ENCODE measurements around the gene KIAA1217. TPM values are rescaled to one million over a fixed set of nuclear protein-coding genes. Genes with fewer than 3 reads are reported as not detected.

The KIAA1217 gene
- total RNA-seq, 4 donors from 2014 or later, result 10.1 to 15.9 (median 12.5) TPM

DNA sequence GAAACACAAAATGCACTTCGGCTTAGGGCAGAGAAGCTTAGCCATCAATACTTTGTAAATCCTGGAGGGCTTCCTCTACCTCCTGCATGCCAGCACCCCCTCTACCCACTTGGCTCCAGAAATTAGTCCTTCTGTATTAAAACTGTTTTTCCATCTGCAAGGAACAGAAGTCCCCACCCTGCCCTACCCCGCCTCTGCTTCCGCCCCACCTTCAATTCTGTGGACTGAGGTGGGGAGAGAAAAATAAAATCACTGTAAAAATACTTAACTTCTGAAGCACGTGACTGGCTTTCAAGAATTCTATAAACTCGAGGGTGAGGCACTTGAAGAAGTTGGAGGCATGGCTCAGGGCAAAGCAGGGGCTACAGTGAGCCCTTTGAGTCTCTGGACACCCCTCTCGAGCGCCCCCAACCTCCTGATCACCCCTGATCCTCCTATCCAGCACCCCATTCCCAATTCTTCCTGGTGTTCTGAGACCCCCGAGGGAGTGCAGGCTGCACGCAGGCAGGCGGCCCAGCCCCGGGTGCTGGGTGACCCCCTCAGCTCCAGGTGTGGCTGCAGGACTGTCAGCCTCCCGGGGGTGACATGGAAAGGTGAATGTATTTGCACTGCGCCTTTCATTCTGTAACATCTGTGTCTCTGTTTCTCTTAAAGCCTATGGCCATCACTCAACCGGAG, 7.3 kb upstream of the KIAA1217 start:
- Histone ChIP-seq H3K27me3 (no peaks in the 10 kb centered on the region), H3K36me3 (no peaks in the 10 kb centered on the region), H3K4me1 (peaks cover 2 to 6% (median 2%) of the 10 kb centered on the region in 4 donors), H3K9me3 (no peaks in the 10 kb centered on the region), H3K27ac (replicated peaks in 1 of 4) (no peak overlapping the region), H3K4me3 (no peak overlapping the region)
- 78% methylated on average over 14 of the region's 14 CpGs for whole genome bisulfite sequencing
- TF ChIP-seq POLR2A (IDR thresholded peaks at IDR 0.05; ENCODE audit: low read depth) (no peak), EP300 (IDR thresholded peaks at IDR 0.05) (no peak), POLR2AphosphoS5 (IDR thresholded peaks at IDR 0.05) (no peak)
- TF ChIP-seq, protein P1, sequence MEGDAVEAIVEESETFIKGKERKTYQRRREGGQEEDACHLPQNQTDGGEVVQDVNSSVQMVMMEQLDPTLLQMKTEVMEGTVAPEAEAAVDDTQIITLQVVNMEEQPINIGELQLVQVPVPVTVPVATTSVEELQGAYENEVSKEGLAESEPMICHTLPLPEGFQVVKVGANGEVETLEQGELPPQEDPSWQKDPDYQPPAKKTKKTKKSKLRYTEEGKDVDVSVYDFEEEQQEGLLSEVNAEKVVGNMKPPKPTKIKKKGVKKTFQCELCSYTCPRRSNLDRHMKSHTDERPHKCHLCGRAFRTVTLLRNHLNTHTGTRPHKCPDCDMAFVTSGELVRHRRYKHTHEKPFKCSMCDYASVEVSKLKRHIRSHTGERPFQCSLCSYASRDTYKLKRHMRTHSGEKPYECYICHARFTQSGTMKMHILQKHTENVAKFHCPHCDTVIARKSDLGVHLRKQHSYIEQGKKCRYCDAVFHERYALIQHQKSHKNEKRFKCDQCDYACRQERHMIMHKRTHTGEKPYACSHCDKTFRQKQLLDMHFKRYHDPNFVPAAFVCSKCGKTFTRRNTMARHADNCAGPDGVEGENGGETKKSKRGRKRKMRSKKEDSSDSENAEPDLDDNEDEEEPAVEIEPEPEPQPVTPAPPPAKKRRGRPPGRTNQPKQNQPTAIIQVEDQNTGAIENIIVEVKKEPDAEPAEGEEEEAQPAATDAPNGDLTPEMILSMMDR (IDR thresholded peaks at IDR 0.05), result no peak
- intact Hi-C loops (cut with DNase I), result no loop called here
- DNase-seq (ENCODE audit: extremely low spot score), result no peak

DNA sequence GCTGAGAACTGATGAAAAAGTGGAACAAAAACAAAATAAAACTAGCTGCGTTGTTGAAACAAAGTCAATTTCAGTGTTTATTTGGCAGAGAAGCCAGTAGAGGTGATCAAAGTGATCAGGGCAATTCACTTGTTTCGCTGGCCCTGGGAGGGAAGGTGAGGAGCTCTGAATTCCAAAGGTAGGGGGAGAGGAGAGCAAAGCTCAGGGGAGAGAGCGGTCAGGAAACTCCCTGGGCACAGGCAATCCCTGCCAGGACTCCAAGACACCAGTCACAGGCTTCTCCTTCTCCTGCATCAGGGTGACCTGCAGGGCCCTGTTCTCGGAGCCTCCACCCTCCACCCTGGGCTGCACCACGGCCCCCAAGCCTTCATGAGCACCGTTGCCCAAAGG, 6.8 kb upstream of the KIAA1217 start:
- 94% methylated on average over 6 of the region's 6 CpGs for WGBS
- no peaks in the 10 kb centered on the region for H3K9me3 ChIP-seq
- no peak overlapping the region for H3K4me3 ChIP-seq
- H3K36me3 ChIP-seq, result no peaks in the 10 kb centered on the region
- intact Hi-C loops (cut with DNase I), result no loop called here
- H3K4me1 ChIP-seq, result peaks cover under 1 to 7% (median 6%) of the 10 kb centered on the region in 4 donors
- no peaks in the 10 kb centered on the region for H3K27me3 ChIP-seq
- no peak overlapping the region for H3K27ac ChIP-seq (replicated peaks in 1 of 4)
- TF ChIP-seq POLR2AphosphoS5 (IDR thresholded peaks at IDR 0.05), result no peak
- TF ChIP-seq, protein P1 (IDR thresholded peaks at IDR 0.05), result no peak
- no peak for TF ChIP-seq POLR2A (IDR thresholded peaks at IDR 0.05; ENCODE audit: low read depth)
- no peak for TF ChIP-seq EP300 (IDR thresholded peaks at IDR 0.05)
- no peak for DNase-seq (ENCODE audit: extremely low spot score)

DNA sequence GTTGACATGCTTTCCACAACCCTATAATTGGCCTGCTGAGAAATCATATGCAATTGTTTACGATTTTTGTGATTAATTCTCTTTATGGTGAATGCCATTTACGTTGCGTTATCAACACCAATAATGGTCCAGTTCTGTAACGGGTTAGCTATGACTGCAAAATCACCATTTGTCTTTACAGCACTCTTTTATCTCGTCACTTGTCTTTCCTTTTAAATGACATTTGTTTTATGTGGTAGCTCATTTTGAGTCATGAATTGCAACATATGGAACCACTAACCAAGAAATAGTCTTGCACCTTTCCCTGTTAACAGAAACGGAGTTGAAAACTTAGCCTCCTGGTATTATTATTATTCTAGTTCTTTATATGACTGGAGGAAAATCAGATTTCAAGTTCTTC, 3.1 kb upstream of the KIAA1217 start:
- Histone ChIP-seq H3K4me3 (no peak overlapping the region), H3K9me3 (no peaks in the 10 kb centered on the region), H3K4me1 (peaks cover 23 to 40% (median 35%) of the 10 kb centered on the region in 4 donors), H3K27ac (replicated peaks in 1 of 4) (no peak overlapping the region), H3K36me3 (no peaks in the 10 kb centered on the region), H3K27me3 (no peaks in the 10 kb centered on the region)
- no peak for DNase-seq (ENCODE audit: extremely low spot score)
- TF ChIP-seq POLR2AphosphoS5 (IDR thresholded peaks at IDR 0.05) (no peak), EP300 (IDR thresholded peaks at IDR 0.05) (no peak), POLR2A (IDR thresholded peaks at IDR 0.05; ENCODE audit: low read depth) (no peak)
- TF ChIP-seq, protein P1 (IDR thresholded peaks at IDR 0.05), result no peak
- intact Hi-C loops (cut with DNase I), result no loop called here
- WGBS, result 88% methylated on average over 6 of the region's 6 CpGs

DNA sequence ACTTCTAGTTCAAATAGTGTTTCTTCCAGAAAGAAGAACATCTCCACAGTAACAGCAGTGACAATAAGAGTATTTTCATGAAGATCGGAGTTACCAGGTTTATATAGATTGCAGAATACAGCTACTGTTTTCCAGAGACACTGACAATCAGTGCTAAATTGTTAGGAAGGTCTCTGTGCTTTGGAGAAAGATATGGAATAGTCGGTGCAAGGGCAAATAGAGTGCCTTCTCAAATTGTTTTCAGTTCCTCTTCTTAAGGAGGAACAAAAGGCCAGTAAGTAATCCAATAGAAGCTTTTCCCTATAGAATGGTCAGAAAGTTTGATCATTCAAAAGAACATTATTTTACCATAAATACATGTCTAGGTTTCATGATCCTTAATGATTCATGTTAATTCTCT, 2.6 kb upstream of the KIAA1217 start:
- Histone ChIP-seq H3K27ac (replicated peaks in 1 of 4) (peak overlapping the region; percentile 30 to 89 (median 85)), H3K27me3 (no peaks in the 10 kb centered on the region), H3K4me1 (peaks cover 23 to 40% (median 37%) of the 10 kb centered on the region in 4 donors), H3K36me3 (no peaks in the 10 kb centered on the region), H3K9me3 (no peaks in the 10 kb centered on the region), H3K4me3 (no peak overlapping the region)
- DNase-seq (ENCODE audit: extremely low spot score), result no peak
- intact Hi-C loops (cut with DNase I), result no loop called here
- 79% methylated on average over 2 of the region's 2 CpGs for WGBS
- TF ChIP-seq EP300 (IDR thresholded peaks at IDR 0.05), result no peak
- TF ChIP-seq, protein P1 (IDR thresholded peaks at IDR 0.05), result no peak
- no peak for TF ChIP-seq POLR2AphosphoS5 (IDR thresholded peaks at IDR 0.05)
- no peak for TF ChIP-seq POLR2A (IDR thresholded peaks at IDR 0.05; ENCODE audit: low read depth)

DNA sequence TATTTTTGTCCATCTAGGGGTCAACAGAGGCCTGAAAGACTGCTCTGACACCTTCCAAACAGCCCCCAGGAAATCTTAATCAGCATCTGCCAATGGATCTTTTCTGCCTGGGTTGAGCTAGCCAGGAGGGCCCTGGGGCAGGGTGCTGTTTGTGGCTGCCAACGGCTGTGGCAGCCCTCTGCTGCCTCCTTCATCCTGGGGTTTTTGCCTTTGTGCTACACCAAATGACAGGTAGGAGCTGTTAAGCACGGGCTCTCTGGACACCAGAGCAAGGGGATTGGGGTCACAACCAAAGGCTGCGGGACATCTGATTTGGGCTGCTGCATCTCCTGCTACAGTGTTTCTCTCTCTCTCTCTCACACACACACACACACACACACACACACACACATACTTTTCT, 2.0 kb upstream of the KIAA1217 start:
- TF ChIP-seq EP300 (IDR thresholded peaks at IDR 0.05) (no peak), POLR2AphosphoS5 (IDR thresholded peaks at IDR 0.05) (no peak), POLR2A (IDR thresholded peaks at IDR 0.05; ENCODE audit: low read depth) (no peak)
- TF ChIP-seq, protein P1 (IDR thresholded peaks at IDR 0.05), result no peak
- H3K36me3 ChIP-seq, result no peaks in the 10 kb centered on the region
- intact Hi-C loops (cut with DNase I), result no loop called here
- H3K27ac ChIP-seq (replicated peaks in 1 of 4), result peak overlapping the region; percentile 30 to 89 (median 85)
- H3K9me3 ChIP-seq, result no peaks in the 10 kb centered on the region
- no peak overlapping the region for H3K4me3 ChIP-seq
- 100% methylated on average over 2 of the region's 3 CpGs for WGBS
- no peak for DNase-seq (ENCODE audit: extremely low spot score)
- H3K27me3 ChIP-seq, result no peaks in the 10 kb centered on the region
- H3K4me1 ChIP-seq, result peaks cover 23 to 43% (median 38%) of the 10 kb centered on the region in 4 donors

Data from esophagus muscularis mucosa (tissue), 4 donors.